ENCODE measurements around the gene TBC1D22A.

GRCh38 chr22:47155912-47156311, 393.5 kb downstream of the TBC1D22A start:
- TF ChIP-seq CTCF (IDR thresholded peaks at IDR 0.05; ENCODE audit: extremely low read depth in 1 of 2, insufficient read depth in 1 of 2, low read depth in 1 of 2, low read length in 2 of 2) (no peak), EZH2 (IDR thresholded peaks at IDR 0.05; ENCODE audit: borderline replicate concordance, low read depth, low read length, severe bottlenecking) (no peak), POLR2A (IDR thresholded peaks at IDR 0.05; ENCODE audit: low read depth, low read length) (no peak), POLR2AphosphoS5 (IDR thresholded peaks at IDR 0.05; ENCODE audit: insufficient read depth, low read depth, low read length) (no peak), GATA2 (IDR thresholded peaks at IDR 0.05; ENCODE audit: insufficient read depth, insufficient read length, low read depth, low read length) (no peak), MAX (IDR thresholded peaks at IDR 0.05; ENCODE audit: insufficient read depth, insufficient read length) (no peak), JUN (IDR thresholded peaks at IDR 0.05; ENCODE audit: borderline replicate concordance, insufficient read depth, insufficient read length, low read depth) (no peak), MYC (IDR thresholded peaks at IDR 0.05; ENCODE audit: low read depth, low read length) (no peak)
